Measurements from ENCODE around the gene HIPK4. TPM values are rescaled to one million over a fixed set of nuclear protein-coding genes. Genes with fewer than 3 reads are reported as not detected.
A peak's percentile ranks its signal among the peaks of the same experiment; 100 is the strongest.

The HIPK4 gene
- total and polyA plus RNA-seq, 9 of the 15 experiments (the other 6 are each of a cell fraction or from before 2014, with no cell fraction given): 0.06 to 0.09 TPM; not detected in 7

DNA sequence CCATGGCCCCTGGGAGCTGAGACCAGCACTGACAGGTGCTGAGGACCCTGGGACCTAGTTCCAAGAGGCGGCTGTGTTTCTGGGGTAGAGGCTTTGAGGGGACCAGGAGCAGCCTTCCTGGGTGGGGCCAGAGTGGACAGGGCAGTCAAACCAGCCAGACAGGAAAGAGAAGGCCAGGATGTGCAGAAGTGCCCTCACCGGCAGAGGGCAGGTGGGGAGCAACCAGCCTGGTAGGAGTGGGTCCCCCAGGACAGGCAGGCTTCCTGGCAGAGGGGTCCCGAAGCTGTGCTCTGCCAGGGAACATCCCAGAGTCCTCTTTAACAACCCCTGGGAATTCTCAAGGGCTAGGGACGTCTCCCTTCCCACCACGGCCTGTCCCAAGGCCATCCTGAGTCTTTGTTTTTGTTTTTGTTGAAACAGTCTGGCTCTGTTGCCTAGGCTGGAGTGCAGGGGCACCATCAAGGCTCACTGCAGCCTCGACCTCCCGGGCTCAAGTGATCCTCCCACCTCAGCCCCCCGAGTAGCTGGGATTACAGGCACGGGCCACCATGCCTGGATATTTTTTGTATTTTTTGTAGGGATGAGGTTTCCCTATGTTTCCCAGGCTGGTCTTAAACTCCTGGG, 3.0 kb upstream of the HIPK4 start (continued):
- TF ChIP-seq, protein P1, sequence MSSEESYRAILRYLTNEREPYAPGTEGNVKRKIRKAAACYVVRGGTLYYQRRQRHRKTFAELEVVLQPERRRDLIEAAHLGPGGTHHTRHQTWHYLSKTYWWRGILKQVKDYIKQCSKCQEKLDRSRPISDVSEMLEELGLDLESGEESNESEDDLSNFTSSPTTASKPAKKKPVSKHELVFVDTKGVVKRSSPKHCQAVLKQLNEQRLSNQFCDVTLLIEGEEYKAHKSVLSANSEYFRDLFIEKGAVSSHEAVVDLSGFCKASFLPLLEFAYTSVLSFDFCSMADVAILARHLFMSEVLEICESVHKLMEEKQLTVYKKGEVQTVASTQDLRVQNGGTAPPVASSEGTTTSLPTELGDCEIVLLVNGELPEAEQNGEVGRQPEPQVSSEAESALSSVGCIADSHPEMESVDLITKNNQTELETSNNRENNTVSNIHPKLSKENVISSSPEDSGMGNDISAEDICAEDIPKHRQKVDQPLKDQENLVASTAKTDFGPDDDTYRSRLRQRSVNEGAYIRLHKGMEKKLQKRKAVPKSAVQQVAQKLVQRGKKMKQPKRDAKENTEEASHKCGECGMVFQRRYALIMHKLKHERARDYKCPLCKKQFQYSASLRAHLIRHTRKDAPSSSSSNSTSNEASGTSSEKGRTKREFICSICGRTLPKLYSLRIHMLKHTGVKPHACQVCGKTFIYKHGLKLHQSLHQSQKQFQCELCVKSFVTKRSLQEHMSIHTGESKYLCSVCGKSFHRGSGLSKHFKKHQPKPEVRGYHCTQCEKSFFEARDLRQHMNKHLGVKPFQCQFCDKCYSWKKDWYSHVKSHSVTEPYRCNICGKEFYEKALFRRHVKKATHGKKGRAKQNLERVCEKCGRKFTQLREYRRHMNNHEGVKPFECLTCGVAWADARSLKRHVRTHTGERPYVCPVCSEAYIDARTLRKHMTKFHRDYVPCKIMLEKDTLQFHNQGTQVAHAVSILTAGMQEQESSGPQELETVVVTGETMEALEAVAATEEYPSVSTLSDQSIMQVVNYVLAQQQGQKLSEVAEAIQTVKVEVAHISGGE (CRISPR knock-in tag; IDR thresholded peaks at IDR 0.05): peak in 1 of 3 experiments; percentile 16; a peak in 1 of 6 replicates
- TF ChIP-seq BRF1 (IDR thresholded peaks at IDR 0.05; ENCODE audit: borderline replicate concordance, extremely low read depth, insufficient read length): no peak

DNA sequence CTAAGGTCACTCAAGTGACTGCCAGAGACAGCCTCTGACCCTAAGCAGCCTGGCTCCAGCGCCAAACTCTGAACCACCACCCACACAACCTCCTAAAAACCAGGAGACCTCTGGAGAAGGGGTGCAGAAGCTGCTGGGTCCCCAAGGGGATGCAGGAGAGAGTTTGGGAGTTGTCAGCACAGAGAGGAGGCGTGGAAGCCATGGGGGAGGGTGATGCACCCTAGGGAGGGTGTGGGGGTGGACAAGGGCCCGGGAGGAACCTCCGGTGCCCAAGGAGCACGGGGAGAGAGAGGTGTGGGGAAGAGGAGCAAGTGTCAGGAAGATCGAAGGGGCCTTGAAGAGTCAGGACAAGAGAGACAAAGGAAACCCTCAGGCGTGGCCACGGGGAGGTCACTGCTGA, 2.1 kb upstream of the HIPK4 start:
- Histone ChIP-seq H3K9ac (ENCODE audit: insufficient read depth in 1 of 2, low read depth in 2 of 2, low read length in 2 of 2) (peak overlapping the region in 1 of 2 experiments; percentile 38; a peak in 1 of 4 replicates), H3K9me1 (ENCODE audit: control insufficient read depth, insufficient read depth, low read length) (no peaks in the 10 kb centered on the region), H4K20me1 (replicated peaks; ENCODE audit: control insufficient read depth, insufficient read depth, low read length) (no peaks in the 10 kb centered on the region), H3K4me1 (replicated peaks in 1 of 2; ENCODE audit: control insufficient read depth in 2 of 2, insufficient read depth in 2 of 2, low read length in 2 of 2) (peaks cover 6 to 40% of the 10 kb centered on the region in 2 experiments; a peak in 3 of 5 replicates), H3K79me2 (ENCODE audit: control insufficient read depth, insufficient read depth, low read length) (no peaks in the 10 kb centered on the region), H3K9me3 (replicated peaks; ENCODE audit: control insufficient read depth, insufficient read depth, low read depth, low read length) (no peaks in the 10 kb centered on the region), H2AFZ (ENCODE audit: low read depth, low read length) (peak overlapping the region; percentile 41; the same call in 1 of the 2 replicates), H3K4me3 (no peak overlapping the region), H3K27ac (ENCODE audit: extremely low read depth, low read depth, low read length) (no peak overlapping the region), H3K4me2 (ENCODE audit: insufficient read depth, low read length) (no peak overlapping the region), H3K27me3 (ENCODE audit: control insufficient read depth in 2 of 2, insufficient read depth in 2 of 2, low read length in 2 of 2) (peaks cover 15 to 34% of the 10 kb centered on the region in 2 experiments), H3K36me3 (ENCODE audit: control insufficient read depth, insufficient read depth, low read length) (no peaks in the 10 kb centered on the region)
- intact Hi-C loops (cut with micrococcal nuclease): no loop called here
- DNase-seq (ENCODE audit: extremely low read depth in 1 of 4, low spot score in 3 of 4) (peak in 2 of 4 experiments; percentile 47 to 49), ATAC-seq (peak; percentile 30; the same call in 2 of the 3 replicates), FAIRE-seq (peak; percentile 23)
- TF ChIP-seq ZNF431 (CRISPR knock-in tag; IDR thresholded peaks at IDR 0.05) (no peak), RBM15 (IDR thresholded peaks at IDR 0.05; ENCODE audit: insufficient read depth, low read length) (no peak), FOS (IDR thresholded peaks at IDR 0.05; ENCODE audit: extremely low read depth, insufficient read length) (no peak), EGR1 (conservative IDR thresholded peaks at IDR 0.05) (peak; percentile 69)
- ChIA-PET CTCF (ENCODE audit: low intra/inter-chr PET ratio) (no interaction called here), POLR2A (interaction anchor here (0.6 kb wide), 1 partner anchor 34 kb away, joined by 4 read pairs; the partner anchor contains the start of gene SERTAD1)
- BruUV-seq (replicated peaks): no TSS peak
- 33% methylated on average over 5 of the region's 8 CpGs for WGBS (ENCODE audit: insufficient coverage, low coverage, missing lambda C conversion rate)
- in situ Hi-C loops (cut with MboI): no loop called here

All from K562 (cell line).